Diencephalon (tissue), 1 donor: Measurements from ENCODE around the gene NAPG. TPM values are rescaled to one million over a fixed set of nuclear protein-coding genes. Genes with fewer than 3 reads are reported as not detected.

ENCODE experiments used
- total RNA-seq: library from RNA; depleted of rRNA; stranded (reverse); fragments of >200 nt; gene quantifications from one replicate; pipeline ENCODE4 v1.2.3, GENCODE V29; 2014

NAPG gene
- 126 TPM for total RNA-seq

GRCh38 chr18:10525697-10526560, at the start of gene NAPG:
Gene NAPG, plus strand, starts transcription at chr18:10526027. Its CDS starts 76 bp downstream, at chr18:10526103.

Other genes starting within 250 kb of the NAPG start
- gene APCDD1, start 71.4 kb upstream of the NAPG start, total RNA-seq = 26.8 TPM